Right hindlimb (tissue), 1 donor: ENCODE results near the gene KLK13.

Source experiments
- DNase-seq: peaks from one replicate; pipeline ENCODE4 v3.0.0-alpha.2; 2018

Gene KLK13

DNA sequence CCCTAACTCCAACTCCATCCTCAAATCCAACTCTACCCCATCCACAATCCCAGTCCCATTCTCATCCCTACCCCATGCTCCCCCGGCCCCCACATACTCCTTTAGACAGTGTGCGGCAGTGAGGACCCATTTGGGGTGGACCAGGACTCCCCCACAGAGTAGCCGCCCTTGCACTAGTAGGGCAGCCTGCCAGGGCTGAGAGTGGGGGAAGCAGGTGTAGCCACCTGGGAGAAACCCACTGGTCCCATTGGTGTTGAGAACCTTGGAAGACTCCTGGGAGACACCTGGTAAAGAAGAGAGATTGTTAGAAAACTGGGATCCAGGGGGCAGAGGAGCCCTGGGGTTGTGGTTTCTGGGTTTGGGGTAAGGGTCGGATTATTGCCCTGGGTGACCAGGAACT, 4.6 kb downstream of the KLK13 start:
- DNase-seq = no peak

DNA sequence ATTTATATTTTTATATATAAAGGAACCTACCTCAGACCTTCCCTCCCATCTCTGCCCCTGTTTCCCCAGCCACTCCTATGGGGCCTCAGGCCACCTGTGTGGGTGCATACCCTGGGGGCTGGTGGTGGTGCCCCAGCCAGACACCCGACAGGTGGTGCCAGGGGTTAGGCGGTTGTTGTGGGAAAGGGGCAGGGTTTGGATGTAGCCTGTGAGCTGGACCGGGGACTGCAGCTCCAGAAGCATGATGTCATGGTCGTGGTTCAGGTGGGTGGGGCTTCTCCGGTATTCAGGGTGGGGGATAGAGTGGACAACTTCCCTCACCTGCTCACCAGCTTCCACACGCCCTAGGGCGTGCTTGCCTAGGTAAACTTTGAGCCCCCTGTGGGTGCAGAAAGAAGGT, 5.2 kb downstream of the KLK13 start:
- DNase-seq = no peak

DNA sequence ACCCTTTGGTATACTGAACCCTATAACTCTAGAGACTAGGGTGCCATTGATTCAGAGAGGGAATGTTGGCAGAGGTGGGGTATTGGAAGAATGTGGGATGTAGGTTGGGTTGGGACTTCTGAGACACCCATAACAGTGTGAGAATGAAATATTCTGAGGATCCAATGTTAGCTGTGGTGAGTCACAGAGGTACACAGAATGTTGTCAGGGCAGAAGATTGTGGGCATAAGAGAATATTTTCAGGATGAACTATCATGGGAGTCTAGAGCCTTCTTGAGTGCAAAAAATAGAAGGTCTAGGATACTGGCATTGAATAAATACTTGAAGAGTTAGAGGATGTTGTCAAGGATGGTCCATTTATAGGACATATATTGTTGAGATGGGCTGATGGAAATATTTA, 9.0 kb downstream of the KLK13 start:
- no peak for DNase-seq

DNA sequence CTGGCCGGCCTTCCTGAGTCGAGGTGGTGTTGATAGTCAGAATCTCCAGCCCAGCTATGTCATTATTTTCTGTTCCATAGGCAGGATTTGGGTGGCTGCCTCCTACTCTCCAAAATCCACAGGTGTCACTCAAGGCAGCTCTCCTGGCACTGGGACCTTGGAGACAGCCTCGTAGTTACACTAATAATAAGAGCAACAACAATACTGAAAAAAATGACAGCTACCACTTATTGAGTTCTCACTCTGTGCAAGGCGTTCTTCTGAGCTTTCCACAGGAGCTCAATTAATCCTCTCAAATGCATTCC, 17.9 kb downstream of the KLK13 start:
- DNase-seq = no peak

DNA sequence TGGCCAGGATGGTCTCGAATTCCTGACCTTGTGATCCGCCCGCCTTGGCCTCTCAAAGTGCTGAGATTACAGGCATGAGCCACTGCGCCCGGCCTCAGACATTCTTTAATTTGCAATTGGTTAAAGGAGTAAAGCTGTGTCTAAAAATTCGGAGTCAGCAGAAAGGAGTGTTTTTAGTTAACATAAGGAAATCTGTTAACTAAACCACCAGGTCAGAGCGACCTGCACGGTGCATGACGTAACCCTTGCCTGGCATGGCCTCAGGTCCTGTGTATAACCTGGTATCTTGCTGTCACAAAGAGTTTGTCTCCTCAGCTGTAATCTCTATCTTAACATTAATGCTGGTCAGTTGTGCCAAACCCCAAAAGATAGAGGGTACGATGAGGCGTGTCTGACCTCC, 20.6 kb downstream of the KLK13 start:
- no peak for DNase-seq

DNA sequence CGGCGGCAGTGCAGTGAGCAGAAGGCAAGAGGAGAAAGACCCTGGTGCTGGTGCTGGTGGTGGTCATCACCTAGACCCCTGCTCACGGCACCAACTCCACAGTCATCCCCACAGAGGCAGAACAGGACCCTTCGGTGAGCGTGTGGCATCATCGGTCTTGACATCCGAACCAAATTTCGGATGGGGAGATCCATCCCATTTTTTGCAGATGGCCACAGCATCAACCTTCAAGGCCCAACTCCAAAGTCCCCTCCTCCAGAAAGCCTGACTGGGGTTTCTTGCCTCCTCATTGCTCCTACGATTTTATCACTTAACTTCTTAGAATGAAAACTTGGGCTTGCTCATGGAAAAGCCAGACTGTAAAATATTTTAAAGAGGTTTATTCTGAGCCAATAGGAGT, 21.4 kb downstream of the KLK13 start:
- no peak for DNase-seq

DNA sequence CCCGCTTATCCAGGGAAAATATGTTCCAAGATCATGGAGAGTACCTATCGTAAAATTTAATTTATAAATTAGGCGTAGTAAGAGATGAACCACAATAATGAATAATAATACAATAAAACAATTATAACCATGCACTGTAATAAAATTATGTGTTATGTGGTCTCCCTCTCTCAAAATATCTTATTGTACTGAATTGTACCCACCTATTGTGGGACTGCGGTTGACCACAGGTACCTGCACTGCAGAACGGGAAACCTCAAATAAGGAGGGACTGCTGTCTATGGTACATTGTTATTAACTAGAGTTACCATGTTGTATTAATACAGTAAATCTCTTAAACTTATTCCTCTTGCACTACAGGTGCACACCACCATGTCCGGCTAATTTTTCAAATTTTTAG, 24.7 kb downstream of the KLK13 start:
- DNase-seq = no peak

DNA sequence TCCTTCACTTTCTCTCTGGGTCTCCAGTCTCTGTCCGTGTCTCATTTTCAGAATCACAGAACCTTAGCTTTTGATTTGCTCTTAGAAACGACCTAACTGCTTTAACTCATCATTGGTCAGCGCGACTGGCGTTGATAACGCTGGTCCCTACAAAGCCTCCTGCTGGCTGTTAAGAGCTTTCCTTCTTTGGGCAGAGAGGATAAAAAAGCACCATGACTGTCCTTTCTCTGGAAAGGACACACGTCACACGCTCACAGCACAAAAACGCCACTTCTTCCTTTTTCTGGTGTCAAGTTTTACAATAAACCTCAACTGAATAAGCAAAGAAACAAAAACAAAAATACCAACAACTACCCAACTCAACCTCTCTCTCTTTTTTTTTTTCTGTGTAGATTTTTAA, 28.4 kb downstream of the KLK13 start:
- DNase-seq = no peak

DNA sequence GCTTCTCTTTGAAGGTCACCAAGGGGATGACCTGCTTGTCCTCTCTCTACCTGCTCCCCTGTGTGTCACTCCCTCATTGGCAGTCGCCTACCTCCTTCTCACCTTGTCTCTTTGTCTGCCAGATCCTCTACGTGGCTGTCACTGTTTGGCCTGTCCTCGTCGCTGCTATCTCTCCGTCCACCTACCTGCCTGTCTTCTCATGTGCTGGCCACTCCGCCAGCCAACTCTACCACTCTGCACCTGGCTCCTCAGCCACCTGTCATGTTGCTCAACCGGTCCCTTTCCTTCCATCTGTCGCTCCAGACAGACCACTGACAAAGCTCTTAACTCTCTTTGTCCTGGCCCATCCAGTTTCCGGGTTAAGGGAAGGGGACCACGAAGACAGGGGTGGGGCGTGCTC, 30.2 kb downstream of the KLK13 start, which contains the start of gene KLK12:
TSS of gene KLK12 (minus strand) at position 299 of the 400 bp plus-strand sequence. CDS start 381 bp downstream, outside the sequence.
- no peak for DNase-seq

DNA sequence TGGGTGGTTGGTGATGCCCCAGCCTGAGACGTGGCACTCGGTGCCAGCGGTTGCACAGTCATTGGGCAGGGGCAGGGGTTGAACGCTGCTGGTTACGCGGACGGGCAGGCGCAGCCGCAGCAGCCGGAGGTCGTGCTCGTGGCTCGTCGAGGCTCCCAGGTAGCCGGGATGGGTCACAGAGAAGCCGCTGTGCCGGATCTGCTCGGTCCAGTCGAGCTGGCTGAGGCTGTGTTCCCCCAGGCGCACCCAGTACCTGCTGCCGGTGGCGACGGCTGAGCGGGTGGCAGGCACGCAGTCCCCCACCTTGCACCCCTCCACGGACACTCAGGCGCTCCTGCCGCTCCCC, 33.0 kb downstream of the KLK13 start:
- DNase-seq = no peak

DNA sequence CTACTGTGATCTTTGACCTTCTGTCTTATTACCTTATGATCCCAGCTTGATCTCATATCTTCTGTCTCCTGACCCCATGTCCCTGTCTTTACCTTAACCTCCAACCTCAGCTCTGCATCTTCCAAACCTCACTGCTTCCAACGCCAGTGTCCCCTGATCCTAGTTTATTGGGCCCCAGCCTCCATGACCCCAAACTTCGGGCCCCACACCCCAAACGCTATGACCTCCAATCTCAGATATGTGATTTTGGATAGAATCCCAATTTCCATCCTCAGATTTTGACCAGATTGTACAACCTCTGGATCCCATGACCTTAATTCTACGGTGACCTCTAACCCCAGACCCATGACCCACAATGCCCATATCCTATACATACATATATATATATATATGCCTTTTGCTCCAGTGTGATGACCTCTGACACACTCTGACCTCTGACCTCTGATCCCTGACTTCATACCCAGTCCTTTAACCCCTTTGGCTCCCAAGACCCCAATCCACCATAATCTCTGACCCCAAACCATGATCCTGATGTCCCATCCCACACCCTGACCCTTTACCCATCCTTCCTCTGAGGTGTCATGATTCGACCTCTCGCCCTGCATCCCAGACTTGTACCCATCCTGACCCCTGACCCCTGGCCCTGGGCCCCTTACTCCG, 33.5 kb downstream of the KLK13 start:
- no peak for DNase-seq

DNA sequence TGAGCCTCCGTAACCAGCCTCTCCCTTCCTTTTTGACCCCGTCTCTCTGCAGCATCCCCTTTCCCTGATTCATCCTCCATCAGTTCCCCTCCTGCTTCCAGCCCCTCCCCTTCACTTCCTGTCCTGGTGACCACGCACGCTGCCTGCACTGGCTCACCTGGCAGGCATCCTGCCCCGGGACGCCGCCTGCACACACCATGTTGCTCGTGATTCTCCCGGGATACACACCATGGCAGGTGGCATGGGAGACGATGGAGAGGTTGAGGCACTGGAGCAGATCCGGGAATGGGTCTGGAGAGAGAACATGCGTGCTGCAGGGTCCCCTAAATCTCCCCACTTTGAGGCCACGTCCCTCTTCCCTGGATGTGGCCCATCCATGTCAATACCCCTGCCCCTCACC, 34.3 kb downstream of the KLK13 start:
- no peak for DNase-seq

DNA sequence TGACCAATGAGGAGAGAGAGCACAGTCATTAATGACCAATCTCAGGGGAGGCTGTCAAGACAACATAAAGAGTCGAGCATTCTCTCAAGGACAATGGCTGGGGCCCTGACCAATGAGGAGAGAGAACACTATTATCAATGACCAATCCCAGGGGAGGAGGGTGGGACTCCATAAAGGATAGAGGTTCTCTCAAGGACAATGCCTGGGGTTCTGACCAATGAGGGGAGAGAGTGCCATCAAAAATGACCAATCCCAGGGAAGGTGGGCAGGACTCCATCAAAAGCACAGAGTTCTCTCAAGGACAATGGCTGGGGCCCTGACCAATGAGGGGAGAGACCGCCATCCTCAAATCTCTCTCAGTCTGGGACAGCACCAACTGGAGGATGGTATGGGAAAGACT, 35.2 kb downstream of the KLK13 start:
- no peak for DNase-seq

DNA sequence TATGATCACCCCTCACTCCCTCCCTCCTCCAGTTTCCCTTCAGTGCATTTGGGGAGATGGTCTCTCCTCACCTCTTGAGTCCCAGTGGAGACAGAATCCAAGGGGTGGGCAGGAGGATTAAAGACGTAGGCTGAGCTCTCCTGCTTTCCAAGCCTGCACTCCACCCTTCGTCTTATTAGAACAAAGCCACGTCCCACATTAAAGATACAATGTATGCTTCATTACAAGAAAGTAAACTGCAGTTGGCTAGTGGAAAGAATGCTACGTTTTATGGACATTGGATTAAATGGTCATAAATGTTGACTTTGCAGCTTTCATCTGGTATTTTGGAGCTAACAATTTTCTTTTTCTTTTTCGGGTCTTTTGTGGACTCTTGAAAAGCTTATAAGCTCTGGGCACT, 37.0 kb downstream of the KLK13 start:
- DNase-seq = no peak

DNA sequence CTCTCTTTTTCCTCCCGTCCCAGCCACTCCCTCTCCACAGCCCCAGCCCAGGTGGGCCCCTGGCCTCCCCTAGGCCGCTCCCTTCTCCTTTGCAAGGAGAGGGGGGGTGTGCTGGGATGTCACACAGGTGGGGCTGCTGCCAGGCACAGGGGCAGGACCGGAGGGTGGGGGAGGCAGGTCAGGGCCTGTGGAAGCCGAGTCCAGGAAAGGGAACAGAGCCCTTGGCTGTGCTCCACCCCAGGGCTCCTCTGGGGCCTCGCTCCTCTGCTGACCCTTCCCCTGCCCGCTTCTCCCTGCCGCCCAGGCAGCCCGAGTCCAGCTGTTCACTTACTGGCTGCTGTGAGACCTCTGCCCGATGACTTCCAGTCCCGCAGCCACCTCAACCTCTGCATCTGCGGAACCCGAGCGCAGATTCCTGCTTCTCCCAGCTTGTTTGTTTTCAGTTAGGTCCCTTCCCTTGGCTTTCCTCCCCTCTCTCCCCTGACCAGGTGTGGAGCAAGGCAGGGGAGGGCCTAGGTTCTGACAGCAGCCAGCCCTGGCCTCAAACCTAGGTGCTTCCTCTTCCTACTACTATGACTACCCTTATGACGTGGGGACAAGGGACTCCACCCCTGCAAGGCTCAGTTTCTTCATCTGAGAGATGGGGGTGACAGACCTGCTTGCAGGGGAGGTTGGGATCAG, 37.6 kb downstream of the KLK13 start:
- no peak for DNase-seq

DNA sequence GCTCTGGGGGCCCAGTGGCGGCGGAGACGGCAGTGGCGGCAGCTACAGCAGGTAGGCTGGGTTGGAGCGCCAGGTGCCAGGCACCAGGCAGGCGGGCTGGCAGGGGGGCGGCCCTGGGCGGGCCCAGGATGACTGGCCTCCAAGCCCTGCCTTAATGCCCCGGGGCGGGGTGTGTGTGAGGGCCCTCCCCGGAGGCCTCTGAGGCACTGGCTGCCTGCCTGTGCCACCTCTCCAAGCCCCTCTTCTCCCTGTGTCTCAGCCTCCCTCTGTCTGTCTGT, 38.4 kb downstream of the KLK13 start, which contains the start of gene KLK11:
TSS of gene KLK11 (minus strand) at position 63 of the 278 bp plus-strand sequence. CDS start 985 bp downstream, outside the sequence.
- DNase-seq = no peak

DNA sequence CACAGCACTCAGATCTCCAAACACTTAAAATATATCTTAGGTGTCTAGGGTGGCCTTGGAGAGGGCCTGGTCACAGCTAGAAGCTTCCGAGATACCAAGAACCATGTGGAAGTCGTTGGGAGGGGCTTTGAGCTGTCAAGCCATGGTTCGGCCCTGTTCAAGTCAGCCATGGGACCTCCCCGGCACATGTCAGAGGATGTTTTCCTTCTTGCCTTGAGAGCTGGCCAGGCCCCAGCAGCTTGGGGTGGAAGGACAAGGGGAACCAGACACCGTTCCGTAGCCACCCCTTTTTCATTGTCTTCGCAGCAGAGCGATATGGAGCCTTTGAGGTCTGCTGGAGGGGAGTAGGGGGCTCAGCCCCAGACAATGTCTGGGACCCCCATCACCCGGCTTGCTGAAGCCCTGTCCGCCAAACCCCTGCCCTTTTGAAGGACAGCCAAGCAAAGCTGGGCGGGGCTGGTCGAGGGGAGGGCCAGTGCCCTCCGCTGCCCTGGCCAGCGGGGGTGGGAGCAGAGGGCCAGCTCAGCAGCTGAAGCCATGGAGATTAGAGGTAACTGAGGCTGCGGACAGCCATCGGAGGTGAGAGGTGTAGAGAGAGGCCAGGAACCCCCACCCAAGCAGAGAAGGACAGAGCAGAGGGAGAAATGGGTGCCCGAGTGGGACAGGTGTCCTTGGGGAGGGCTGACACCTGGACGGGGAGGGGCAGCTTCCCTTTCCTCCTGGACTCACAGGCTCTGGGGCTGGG, 38.9 kb downstream of the KLK13 start:
- no peak for DNase-seq

DNA sequence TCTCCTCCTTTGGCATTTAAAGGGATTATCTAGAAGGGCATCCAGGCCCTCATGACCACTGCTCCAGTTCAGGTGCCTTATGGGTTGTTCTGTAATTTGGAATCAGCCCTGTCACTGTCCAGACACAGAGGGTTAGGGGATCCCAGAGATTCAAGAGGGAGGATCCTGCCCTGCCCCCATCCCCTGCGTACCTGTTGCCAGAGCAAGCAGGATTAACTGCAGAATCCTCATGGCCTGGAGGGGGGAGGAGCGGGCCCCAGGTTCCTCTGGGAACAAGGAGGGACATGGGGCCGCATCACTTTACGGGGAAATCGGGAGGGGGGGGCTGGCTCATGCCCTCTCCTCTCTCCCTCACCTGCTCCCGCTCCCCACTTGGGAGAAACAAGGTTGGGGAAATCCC, 39.5 kb downstream of the KLK13 start:
- no peak for DNase-seq

DNA sequence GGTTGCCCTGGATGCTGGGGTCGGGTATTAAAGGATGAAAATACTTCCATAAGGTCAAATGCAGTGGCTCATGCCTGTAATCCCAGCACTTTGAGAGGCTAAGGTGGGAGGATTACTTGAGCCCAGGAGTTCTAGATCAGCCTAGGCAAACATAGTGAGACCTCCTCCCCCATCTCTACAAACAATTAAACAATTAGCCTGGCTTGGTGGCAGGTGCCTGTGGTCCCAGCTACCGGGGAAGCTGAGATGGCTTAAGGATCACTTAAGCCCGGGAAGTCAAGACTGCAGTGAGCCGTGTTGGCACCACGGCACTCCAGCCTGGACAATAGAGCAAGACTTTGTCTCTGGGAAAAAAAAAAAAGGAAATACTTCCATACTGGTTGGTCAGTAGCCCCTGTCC, 40.0 kb downstream of the KLK13 start:
- no peak for DNase-seq

DNA sequence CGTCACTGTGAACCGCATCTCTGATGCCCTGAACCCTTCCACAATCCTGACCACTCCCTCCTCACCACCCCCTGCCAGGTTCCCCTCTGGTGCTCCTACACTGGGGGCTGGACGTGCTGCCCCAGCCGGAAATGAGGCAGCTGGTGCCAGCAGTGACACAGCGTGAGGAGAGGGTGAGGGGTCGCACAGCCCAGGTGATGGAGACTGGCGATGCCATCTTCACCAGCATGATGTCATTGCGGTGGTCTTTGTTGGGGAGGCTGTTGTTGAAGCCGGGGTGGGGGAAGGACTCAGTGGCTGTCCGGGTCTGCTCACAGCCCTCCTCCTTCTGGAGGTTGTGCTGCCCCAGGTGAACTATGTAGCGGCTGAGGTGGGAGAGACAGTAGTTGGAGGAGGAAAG, 40.9 kb downstream of the KLK13 start:
- no peak for DNase-seq

DNA sequence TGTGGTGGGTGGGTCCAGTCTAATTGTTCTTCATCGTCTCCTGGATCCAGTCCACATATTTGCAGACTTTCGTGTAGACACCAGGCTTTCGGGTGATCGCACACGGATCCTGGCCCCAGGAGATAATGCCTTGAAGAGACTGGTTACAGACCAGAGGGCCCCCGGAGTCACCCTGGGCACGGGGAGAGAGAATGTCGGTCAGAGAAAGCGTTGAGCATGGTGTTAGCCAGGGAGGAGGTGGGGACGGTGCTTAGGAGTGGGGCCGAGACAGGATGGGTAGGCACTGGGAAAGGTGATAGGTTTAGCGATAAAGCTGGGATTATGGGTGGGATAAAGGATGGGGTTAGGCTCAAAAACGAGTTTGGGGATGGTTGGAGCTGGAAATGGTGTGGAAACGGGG, 42.4 kb downstream of the KLK13 start:
- DNase-seq = no peak

DNA sequence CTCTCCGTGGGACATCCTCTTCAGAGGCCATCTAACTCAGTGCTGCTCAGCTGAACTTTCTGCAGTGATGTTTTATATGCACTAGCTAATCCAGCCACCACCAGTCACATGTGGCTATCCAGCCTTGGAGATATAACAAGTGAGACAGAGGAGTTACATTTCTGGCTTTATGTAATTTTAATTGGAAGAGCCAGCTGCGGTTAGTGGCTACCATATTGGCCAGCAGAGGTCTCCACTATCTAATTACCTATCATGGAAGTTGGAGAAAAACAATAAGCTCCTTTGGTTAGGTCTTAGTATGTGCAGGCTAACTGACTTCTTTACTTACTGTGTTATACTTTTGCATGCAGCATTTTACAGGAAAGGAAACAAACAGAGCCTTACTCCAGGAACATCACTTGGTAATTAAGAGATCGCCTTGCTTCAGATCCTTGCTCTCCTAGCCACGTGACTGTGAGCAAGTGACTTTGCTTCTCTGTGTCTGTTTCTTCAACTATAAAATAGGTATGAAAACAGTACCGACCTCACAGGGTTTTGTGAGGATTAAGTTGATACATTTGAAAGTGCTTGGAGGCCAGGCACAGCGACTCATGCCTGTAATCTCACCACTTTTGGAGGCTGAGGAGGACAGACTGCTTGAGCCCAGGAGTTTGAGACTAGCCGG, 43.8 kb downstream of the KLK13 start:
- DNase-seq = no peak

DNA sequence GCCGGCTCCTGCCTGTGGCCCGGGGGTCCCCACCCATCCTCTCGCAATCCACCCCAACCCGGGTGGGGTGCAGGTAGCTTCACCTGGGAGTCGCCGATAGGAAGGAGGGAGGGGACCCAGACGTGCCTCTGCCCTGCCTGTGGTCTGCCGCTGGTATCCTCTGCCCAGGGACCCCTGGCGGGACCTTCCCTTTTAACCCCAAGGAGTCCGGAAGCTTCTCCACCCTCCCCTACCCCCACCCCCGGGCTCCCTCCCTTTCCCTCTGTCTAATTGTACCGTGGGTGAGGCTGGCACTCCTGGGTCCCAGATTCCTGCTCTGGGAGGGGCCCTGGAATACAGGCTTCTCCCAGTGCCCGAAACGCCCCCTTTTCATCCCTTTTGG, 45.4 kb downstream of the KLK13 start, which contains the start of gene KLK10:
TSS of gene KLK10 (minus strand) at position 166 of the 382 bp plus-strand sequence. CDS start 579 bp downstream, outside the sequence.
- no peak for DNase-seq
